Liver (tissue), 3 donors: ENCODE results near the gene DCAF8.

ENCODE experiments used
- ATF3 ChIP-seq: IDR thresholded peaks from 2 replicates; pipeline ENCODE4 v1.6.1; 2016; ENCODE audit warnings: antibody characterized with exemption
- EGR1 ChIP-seq, 2 donors: IDR thresholded peaks; 2 replicates each; pipeline ENCODE4 v1.6.1; 2016 to 2018; ENCODE audit warnings: antibody characterized with exemption in 2 of 2, low read depth in 2 of 2
- FOXA1 ChIP-seq: IDR thresholded peaks from 2 replicates; pipeline ENCODE4 v1.6.1; 2016; ENCODE audit warnings: antibody characterized with exemption
- JUND ChIP-seq, 2 donors: IDR thresholded peaks; 2 replicates each; pipeline ENCODE4 v1.6.1; 2016; ENCODE audit warnings: antibody characterized with exemption in 2 of 2
- RAD21 ChIP-seq, 2 donors: IDR thresholded peaks; 2 replicates each; pipeline ENCODE4 v1.6.1; 2016; ENCODE audit warnings: antibody characterized with exemption in 2 of 2, mild to moderate bottlenecking in 2 of 2
- REST ChIP-seq: IDR thresholded peaks from 2 replicates; pipeline ENCODE4 v1.6.1; 2016; ENCODE audit warnings: antibody characterized with exemption, mild to moderate bottlenecking
- TAF1 ChIP-seq: conservative IDR thresholded peaks from 2 replicates; pipeline ENCODE4 v1.6.1; 2016; ENCODE audit warnings: antibody characterized with exemption, mild to moderate bottlenecking
- TF ChIP-seq, protein P1 (sequence below): fragments of 150-350 bp; IDR thresholded peaks from 2 replicates; pipeline ENCODE4 v1.5.1; 2017; ENCODE audit warnings: improper control_type of control experiment, low read depth, low read length; ENCODE audit not compliant: missing input control
- TF ChIP-seq, protein P2 (sequence below): IDR thresholded peaks from 2 replicates; pipeline ENCODE4 v1.6.1; 2016; ENCODE audit warnings: antibody characterized with exemption
- donor health status: healthy.
- donor health status: healthy.

GRCh38 chr1:160261556-160261892 is 825 bp downstream of the DCAF8 start:
- no peak for TF ChIP-seq ATF3
- TF ChIP-seq REST, result peak; percentile 11
- no peak for TF ChIP-seq EGR1 (IDR thresholded peaks at IDR 0.05; ENCODE audit: low read depth in 2 of 2)
- TF ChIP-seq, protein P1, sequence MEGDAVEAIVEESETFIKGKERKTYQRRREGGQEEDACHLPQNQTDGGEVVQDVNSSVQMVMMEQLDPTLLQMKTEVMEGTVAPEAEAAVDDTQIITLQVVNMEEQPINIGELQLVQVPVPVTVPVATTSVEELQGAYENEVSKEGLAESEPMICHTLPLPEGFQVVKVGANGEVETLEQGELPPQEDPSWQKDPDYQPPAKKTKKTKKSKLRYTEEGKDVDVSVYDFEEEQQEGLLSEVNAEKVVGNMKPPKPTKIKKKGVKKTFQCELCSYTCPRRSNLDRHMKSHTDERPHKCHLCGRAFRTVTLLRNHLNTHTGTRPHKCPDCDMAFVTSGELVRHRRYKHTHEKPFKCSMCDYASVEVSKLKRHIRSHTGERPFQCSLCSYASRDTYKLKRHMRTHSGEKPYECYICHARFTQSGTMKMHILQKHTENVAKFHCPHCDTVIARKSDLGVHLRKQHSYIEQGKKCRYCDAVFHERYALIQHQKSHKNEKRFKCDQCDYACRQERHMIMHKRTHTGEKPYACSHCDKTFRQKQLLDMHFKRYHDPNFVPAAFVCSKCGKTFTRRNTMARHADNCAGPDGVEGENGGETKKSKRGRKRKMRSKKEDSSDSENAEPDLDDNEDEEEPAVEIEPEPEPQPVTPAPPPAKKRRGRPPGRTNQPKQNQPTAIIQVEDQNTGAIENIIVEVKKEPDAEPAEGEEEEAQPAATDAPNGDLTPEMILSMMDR, result no peak
- TF ChIP-seq, protein P2, sequence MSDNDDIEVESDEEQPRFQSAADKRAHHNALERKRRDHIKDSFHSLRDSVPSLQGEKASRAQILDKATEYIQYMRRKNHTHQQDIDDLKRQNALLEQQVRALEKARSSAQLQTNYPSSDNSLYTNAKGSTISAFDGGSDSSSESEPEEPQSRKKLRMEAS, result no peak
- peak; percentile 11 for TF ChIP-seq TAF1
- TF ChIP-seq JUND (IDR thresholded peaks at IDR 0.05), result peak; percentile 31 to 56
- no peak for TF ChIP-seq FOXA1
- TF ChIP-seq RAD21 (IDR thresholded peaks at IDR 0.05), result no peak
